ENCODE measurements around the gene PPP1R12A.
"Not testable (repeated sequence)": the region's sequence is repeated elsewhere in the genome, so short reads cannot be mapped to it uniquely, and the experiment has no call there.

Gene PPP1R12A

GRCh38 chr12:79835377-79835843, 99.5 kb downstream of the PPP1R12A start:
- DNase-seq, result no peak

DNA sequence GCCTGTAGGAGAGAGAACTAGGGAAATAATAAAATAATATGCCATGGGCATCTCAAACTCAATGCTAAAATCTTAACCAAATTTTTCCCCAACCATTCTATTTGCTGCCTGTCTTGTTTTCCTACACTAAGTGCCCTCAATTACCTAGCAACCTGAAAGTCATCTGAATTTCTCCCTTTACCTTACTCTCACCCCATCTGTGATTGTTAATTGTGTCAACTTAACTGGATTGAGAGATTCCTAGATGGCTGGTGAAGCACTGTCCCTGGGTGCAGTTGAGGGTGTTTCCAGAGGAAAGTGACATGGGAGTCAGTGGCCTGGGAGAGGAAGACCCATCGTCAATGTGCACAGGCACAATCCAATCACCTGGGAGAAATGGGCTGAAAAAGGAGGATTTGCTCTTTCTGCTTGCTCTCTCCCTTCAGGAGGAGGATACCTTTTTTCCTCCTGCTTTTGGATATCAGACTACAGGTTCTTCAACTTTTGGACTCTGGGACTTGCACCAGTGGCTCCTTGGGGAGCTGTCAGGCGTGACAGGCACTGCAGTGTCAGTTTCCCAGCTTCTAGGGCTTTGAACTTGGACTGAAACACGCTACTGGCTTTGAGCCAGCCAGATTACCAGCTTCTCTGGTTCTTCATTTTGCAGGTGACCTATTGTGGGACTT, 100.1 kb downstream of the PPP1R12A start:
- no peak for DNase-seq

GRCh38 chr12:79830440-79830839, 104.5 kb downstream of the PPP1R12A start:
- no peak for DNase-seq

GRCh38 chr12:79828924-79829323, 106.0 kb downstream of the PPP1R12A start:
- DNase-seq, result no peak

- no peak for DNase-seq
Measured at GRCh38 chr12:79827484-79827883, 107.4 kb downstream of the PPP1R12A start.

GRCh38 chr12:79826267-79827128, 108.4 kb downstream of the PPP1R12A start:
- no peak for DNase-seq

DNA sequence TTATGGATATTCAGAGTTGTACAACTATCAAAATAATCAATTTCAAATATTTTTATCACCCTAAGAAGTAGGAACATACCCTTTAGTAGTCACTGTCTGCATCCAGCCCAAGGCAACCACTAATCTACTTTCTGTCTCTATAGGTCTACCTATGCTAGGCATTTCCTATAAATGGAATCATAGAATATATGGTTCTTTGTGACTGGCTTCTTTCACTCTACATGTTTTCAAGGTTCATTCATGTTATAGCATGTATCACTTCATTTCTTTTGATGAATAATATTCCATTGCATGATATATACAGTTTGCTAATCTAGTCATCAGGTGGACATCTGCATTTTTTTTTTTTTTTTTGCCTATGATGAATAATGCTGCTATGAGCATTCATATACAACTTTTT, 112.4 kb downstream of the PPP1R12A start:
- DNase-seq, result no peak

GRCh38 chr12:79818856-79819255, 116.0 kb downstream of the PPP1R12A start:
- DNase-seq, result no peak

DNA sequence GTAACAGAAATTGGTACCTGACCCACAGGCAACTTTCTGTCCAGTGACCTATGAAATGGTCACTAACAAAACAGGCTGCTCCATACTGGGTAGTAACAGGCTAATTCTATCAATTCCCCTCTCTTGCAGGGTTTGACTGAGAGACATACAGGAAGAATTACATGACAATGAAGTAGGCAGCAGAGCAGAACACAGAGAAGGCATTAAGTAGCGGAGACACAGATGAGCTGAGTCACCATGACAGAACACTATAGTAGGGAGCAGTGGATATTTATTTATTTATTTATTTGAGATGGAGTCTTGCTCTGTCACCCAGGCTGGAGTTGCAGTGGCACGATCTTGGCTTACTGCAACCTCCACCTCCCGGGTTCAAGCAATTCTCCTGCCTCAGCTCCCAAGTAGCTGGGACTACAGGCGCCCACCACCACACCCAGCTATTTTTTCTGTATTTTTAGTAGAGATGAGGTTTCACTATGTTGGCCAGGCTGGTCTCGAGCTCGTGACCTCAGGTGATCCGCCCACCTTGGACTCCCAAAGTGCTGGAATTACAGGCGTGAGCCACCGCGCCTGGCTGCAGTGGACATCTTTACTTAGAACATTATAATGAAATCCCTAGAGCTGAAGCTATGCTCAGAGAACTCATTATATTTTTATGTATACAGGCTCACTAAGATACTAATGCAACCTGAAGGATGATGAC, 150.4 kb downstream of the PPP1R12A start:
- DNase-seq, result not testable (repeated sequence)

DNA sequence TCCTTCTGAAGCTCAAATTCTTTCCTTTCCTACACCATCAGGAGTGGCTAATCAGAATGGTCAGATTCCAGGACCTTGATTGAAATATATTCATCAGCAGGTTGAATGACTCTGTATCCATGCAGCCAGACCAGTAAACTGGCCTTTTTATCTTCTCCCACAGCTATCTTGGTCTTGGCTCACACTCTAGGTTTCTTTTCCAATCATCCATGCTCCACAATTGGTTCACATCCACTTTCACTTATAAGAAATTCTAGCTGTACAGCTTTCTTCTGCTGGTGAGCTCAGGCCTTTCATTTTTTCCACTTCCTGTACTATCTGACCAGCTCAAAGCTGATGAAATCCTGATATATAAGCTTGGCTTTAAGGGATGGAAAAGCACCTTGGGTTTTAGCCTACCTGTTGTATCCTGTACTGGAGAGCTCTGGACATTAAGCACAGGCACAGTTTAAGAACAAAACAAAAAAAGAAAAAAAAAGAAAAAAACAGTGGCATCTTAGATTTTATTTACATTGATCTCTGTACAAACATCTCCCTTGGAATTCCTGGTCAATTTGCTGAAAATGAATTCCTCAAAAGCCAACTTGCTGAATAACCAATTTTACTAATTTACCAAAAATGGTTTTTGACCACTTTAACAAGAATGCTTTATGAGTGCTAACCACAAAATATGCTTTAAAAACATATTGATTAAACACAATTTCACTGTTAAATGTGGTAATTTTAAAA, 152.6 kb downstream of the PPP1R12A start:
- DNase-seq, result no peak

DNA sequence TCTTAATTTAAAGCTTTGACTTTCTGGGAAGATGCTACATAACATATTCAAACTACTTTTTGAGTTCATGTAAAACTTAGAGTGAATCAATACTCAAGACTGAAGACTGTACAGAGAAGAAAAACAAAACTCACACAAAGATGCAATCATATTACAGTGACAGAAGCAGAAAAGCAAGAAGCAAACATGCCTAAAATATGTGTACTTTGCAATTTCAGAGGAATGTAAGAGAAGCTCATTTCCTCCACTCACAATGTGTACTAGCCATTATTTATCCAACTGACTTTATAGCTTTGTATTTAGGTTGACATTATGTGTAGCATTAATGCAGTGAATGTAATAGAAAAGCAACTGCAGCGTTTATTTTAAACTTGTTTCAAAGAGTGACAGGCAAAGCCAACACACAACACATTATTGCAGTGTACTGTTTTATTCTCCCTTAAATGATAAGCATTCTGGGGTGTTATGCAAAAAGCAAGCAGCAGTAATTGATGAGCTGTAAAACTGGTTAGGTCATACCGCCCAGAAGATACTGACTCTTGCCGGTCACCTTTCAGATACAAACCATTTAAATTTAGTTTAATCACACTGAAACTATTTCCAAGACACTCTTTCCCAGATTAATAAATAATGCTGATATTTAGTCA, 156.0 kb downstream of the PPP1R12A start:
- no peak for DNase-seq

DNA sequence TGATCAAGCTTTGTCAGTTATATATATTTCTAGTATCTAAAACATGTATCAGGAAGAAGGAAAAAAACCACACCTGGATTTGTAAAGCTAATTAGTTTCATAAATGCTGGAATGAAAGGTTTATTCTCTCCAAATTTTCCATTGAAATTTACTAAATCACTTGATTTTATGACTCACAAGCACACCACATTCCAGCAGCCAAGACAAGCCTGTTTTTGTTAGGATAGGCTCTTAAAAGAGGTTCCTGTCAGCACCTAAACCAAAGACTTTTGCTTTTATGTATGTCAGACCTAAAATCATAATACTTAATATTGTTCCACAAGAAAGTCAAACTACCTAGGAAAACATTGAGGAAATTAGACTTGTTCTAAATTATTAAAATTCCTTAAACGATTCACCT, 158.8 kb downstream of the PPP1R12A start:
- no peak for DNase-seq

DNA sequence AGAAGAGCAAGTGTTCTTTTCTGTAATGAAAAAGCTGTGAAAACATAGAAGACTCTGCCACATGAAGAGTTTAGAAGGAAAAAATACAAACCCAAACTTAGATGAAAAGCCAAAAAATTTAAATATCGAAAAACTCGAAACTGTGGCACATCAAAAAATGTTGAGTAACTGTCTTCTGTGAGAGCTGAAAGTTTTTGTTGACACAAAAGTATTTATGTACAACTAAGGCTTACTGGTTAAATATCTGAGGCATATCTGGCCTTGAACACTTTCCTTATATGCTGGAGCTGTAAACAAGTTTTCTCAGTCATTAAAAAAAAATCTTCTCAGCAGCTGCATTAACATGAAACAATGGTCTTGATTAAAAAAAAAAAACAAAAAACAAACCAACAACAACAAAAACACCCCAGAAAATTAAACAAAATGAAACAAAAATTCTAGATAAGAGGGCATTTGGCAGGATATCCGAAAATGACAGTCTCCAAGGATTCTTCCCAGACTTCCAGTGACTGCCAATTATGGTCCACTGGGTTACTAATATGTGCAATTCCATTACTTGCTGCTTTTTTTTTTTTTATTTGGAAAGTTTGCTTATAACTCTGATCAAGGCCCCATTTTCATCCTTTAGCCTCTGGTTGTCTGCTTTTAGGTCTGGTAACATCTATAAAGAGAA, 159.4 kb downstream of the PPP1R12A start:
- DNase-seq, result no peak

DNA sequence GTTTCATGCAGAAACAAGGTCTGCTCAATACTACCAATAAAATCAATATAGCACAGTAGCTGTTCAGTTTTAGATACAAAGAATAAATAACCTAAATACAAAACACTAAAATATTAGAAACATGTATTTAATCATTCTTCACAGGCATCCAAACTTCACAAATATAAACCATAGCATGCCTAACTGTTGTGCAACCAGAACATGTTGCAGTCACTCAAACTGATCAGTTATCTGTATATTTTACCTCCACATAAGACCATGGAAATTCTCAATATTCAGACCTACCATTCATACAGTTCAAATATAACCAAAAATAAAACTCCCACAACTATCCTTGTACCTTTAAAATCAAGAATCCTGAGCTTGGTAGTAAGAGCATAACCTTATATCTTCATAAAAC, 161.0 kb downstream of the PPP1R12A start:
- no peak for DNase-seq

- DNase-seq, result no peak
Measured at GRCh38 chr12:79769860-79770485, 164.9 kb downstream of the PPP1R12A start.

DNA sequence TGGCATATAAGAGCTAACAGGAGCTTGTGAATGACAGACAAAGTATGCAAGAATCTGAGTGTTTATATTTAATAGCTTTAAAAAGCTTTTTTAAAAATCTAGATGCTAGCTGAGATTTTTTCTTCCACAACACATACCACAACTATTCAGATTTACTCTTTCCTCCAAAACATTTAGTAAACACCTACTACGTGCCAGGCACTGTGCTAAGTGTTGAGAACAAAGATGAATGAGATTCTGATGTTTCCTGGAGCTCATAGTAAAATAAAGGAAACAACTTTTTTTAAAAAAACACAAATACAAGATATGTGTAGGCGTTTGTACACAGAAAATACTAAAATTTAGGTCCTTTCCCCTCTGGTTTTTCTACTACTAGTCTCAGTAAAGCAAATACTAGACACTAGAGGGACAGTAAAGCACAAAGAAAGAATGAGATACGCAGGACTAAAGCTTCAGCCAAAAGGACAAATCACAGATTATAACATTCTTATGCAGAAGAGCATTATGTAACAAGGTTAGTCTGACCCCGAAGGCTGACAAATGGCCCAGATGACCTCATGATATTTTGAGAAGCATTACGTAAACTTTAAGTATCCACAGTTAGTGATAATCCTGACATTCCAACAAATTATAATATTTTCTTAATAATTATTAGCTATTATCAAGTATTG, 165.6 kb downstream of the PPP1R12A start:
- no peak for DNase-seq

DNA sequence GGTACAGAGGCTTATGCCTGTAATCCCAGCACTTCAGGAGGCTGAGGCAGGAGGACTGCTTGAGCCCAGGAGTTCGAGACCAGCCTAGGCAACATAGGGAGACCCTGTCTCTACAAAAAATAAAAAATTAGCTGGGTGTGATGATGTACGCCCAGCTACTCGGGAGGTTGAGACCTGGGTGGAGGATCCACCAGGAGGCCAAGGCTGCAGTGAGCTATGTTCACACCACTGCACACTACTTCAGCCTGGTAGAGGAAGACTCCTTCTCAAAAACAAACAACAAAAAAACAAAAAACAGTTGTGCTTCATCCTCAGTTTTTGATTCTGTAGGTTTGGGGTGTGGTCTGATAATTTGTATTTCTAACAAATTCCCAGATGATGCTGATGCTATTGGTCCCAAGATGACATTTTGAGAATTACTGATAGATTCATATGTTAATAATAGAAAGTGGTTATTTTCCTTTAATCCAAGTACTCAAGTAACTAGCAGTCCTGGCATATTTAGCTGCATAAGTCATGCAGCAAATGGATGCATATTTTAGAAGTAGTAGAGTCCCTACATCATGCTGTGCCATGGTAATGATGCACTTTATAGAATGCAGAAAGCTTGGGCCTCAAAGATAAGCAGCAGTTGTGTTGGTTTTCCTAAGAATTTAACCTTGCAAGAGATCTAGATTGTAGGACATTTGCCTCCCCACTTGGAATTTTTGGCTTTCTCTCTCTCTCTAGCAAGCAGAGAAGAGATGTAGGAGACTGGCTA, 168.0 kb downstream of the PPP1R12A start:
- no peak for DNase-seq

DNA sequence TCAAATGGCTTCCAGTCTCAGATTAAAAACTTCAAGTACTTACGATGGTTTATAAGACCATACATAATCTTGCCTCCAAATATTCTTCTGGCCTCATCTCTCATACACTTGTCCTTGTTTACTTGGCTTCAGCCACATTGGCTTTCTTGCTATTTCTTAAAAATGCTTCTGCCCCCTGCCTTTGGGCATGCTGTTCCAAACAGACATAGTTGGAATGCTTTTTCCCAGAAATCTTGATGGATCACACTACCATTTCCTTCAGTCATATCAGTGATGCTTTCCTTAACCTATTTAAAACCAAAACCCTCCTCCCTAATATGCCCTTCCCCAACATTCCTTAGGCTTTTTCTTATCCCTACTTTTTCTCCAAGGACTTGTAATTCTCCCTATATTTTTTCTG, 169.7 kb downstream of the PPP1R12A start:
- DNase-seq, result no peak

- no peak for DNase-seq
Measured at GRCh38 chr12:79764641-79765040, 170.3 kb downstream of the PPP1R12A start.

Data from NCI-H526 treated with DMSO at 0.1 percent for 48 hours (cell line).